ENCODE results near the gene PGBD1. TPM values are rescaled to one million over a fixed set of nuclear protein-coding genes. Genes with fewer than 3 reads are reported as not detected.
A peak's percentile ranks its signal among the peaks of the same experiment; 100 is the strongest.

Gene PGBD1
- total RNA-seq, 1 donor = 5.6 TPM

GRCh38 chr6:28343898-28344677, 62.7 kb downstream of the PGBD1 start:
- no peak overlapping the region for H3K4me3 ChIP-seq (ENCODE audit: low read depth, low read length)
- no peak for DNase-seq (ENCODE audit: low read depth)
- TF ChIP-seq CTCF (IDR thresholded peaks at IDR 0.05; ENCODE audit: insufficient read depth, low read depth, low read length) = no peak

- no peak overlapping the region for H3K4me3 ChIP-seq (ENCODE audit: low read depth, low read length)
- DNase-seq (ENCODE audit: low read depth) = no peak
- no peak for TF ChIP-seq CTCF (IDR thresholded peaks at IDR 0.05; ENCODE audit: insufficient read depth, low read depth, low read length)
Measured at GRCh38 chr6:28345201-28345600, 63.8 kb downstream of the PGBD1 start.

DNA sequence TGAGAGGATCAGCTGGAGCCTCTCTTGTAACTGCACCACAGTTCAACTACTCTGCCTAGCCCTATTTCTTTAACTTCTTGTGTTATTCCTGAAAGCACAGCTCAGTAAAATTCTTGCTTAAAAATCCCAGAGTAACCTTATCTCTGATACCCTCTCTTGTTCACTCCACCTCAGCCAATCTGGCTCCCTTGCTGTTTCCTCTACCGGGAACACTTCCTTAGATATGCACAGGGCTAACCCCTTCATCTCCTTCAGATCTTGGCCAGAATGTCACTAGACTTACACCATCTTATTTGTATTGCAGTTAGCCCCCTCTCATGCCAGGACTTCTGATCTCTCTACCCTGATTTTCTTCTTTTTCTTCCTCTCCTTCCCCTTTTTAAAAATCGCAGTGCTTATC, 65.7 kb downstream of the PGBD1 start:
- DNase-seq (ENCODE audit: low read depth) = no peak
- TF ChIP-seq CTCF (IDR thresholded peaks at IDR 0.05; ENCODE audit: insufficient read depth, low read depth, low read length) = no peak
- no peak overlapping the region for H3K4me3 ChIP-seq (ENCODE audit: low read depth, low read length)

DNA sequence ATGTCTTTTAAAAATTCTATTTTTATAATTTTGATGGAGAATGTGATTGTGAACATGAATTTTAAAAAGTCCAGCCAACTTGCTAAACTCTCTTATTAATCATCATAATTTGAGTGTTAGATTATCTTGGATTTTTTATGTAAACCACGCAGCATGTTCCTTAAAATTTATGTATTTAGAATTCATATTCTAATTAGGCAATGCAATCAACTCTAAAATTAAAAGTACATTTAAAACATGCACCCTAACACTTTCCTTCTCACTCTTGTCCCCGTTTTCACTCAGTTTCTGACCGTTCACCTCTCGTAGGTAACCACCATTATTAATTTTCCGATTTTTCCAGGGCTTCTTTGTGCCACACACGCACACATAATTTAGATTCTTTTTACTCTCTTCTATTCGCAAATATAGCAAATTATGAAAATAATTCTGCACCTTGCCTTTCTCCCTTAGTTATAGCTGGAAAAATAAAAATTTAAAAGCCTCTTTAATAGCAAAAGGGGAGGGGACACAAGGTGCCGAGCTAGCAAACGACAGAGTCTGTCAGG, 68.0 kb downstream of the PGBD1 start:
- H3K4me3 ChIP-seq (ENCODE audit: low read depth, low read length) = peak overlapping the region; percentile 90
- TF ChIP-seq CTCF (IDR thresholded peaks at IDR 0.05; ENCODE audit: insufficient read depth, low read depth, low read length) = no peak
- DNase-seq (ENCODE audit: low read depth) = no peak

DNA sequence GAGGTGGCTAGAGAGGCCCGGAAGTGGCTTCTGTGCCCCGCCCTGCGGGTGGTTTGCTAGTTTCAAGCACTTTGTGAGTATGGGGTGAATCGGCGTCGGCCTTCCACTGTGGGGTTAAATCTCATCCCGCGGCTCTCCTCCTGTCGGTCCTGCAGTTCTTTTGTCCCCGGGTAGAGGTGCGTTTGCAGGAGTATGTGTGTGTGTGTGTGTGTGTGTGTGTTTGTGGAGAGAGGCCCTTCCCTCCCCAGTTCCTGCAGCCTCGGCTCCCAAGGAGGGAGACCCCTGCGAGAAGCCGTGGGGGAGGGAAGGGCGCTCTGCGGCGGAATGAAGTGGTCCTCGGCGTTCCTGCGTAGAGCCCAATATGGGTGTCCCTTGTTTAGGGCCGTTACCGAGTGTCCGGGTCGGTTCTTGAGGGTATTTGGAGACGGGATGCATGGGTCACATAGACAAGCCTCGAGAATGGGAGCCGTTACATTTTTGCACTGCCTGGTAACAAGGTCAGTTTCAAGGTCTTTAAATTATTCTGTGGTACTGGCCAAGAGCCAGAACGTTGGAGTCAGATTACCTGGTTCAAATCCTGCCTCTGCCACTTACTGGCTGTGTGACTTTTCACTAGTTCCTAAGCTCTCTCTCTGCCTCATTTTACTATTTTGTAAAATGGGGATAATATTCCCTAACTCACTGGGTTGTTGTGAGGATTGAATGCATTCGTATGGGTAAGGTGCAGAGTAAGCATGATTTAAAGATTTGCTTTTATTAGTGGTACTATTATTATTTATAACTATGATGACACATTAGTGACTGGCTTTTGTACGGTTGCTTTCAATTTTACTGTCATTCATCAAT, 68.7 kb downstream of the PGBD1 start, which contains the start of gene ZKSCAN3:
ZKSCAN3 (plus strand) TSS at position 56 of the 846 bp plus-strand sequence. CDS start 9,640 bp downstream, outside the sequence.
- DNase-seq (ENCODE audit: low read depth) = peak; percentile 68
- TF ChIP-seq CTCF (IDR thresholded peaks at IDR 0.05; ENCODE audit: insufficient read depth, low read depth, low read length) = no peak
- H3K4me3 ChIP-seq (ENCODE audit: low read depth, low read length) = peak within 1 kb of the TSS; percentile 90

DNA sequence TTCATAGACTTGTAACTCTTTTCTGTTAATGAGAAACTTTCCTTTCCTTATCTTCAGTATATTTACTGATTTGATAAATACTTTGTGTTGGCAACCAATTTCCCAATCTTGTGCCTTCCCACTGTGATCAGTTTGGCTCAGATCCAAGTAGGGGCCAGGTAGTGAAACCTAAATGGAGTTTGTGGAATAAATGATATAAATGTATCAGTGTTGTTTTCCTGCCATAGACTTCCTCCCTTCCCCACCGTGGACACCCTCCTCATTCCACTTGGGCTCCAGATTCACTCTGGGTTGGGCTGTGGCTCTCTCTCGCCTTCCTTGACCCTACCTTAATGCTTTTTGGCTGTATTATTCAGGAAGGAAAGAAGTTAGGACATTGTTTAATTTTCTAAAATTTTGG, 69.7 kb downstream of the PGBD1 start:
- DNase-seq (ENCODE audit: low read depth) = no peak
- TF ChIP-seq CTCF (IDR thresholded peaks at IDR 0.05; ENCODE audit: insufficient read depth, low read depth, low read length) = no peak
- H3K4me3 ChIP-seq (ENCODE audit: low read depth, low read length) = no peak overlapping the region

Data from fibroblast of villous mesenchyme (primary cell).